Stimulated activated CD8-positive, alpha-beta memory T cell treated with anti-CD3 and anti-CD28 coated beads, Interleukin-4, amount 100 ng/mL, for 1 hour (primary cell): ENCODE measurements around the gene KCNJ9.

Source experiments
- DNase-seq, 2 donors: peaks; one replicate each; pipeline ENCODE4 v3.0.0-alpha.2; 2020; ENCODE audit warnings: low read depth in 2 of 2, low spot score in 1 of 2

The KCNJ9 gene

GRCh38 chr1:160087118-160087662 is 5.9 kb downstream of the KCNJ9 start:
- DNase-seq: no peak

GRCh38 chr1:160089883-160090282 is 8.5 kb downstream of the KCNJ9 start:
- DNase-seq: no peak

- no peak for DNase-seq
These were observed 9.4 kb downstream of the KCNJ9 start for GRCh38 chr1:160090760-160091159.

GRCh38 chr1:160091666-160092223 is 10.4 kb downstream of the KCNJ9 start:
- DNase-seq: no peak

- DNase-seq: no peak
These were observed 11.2 kb downstream of the KCNJ9 start for GRCh38 chr1:160092366-160093068.

GRCh38 chr1:160093069-160093395 is 11.7 kb downstream of the KCNJ9 start:
- no peak for DNase-seq

GRCh38 chr1:160093624-160094290 is 12.4 kb downstream of the KCNJ9 start:
- DNase-seq: no peak

GRCh38 chr1:160094291-160094625 is 12.9 kb downstream of the KCNJ9 start:
- no peak for DNase-seq

GRCh38 chr1:160094806-160095205 is 13.5 kb downstream of the KCNJ9 start:
- no peak for DNase-seq

GRCh38 chr1:160095382-160096105 is 14.2 kb downstream of the KCNJ9 start:
- DNase-seq: no peak

- DNase-seq: no peak
These were observed 15.2 kb downstream of the KCNJ9 start for GRCh38 chr1:160096274-160097116.

GRCh38 chr1:160097151-160097910 is 16.0 kb downstream of the KCNJ9 start:
- DNase-seq: no peak

- DNase-seq: peak; percentile 90 to 93
These were observed 16.8 kb downstream of the KCNJ9 start, which contains the start of gene IGSF8 for GRCh38 chr1:160097911-160098851. TSS of gene IGSF8 (minus strand) at chr1:160098619. CDS start at chr1:160098472, 147 bp downstream.

GRCh38 chr1:160098852-160099561 is 17.7 kb downstream of the KCNJ9 start:
- DNase-seq: peak; percentile 93 to 97

- no peak for DNase-seq
These were observed 18.5 kb downstream of the KCNJ9 start for GRCh38 chr1:160099716-160100375.

GRCh38 chr1:160101037-160101716 is 19.8 kb downstream of the KCNJ9 start:
- DNase-seq: peak in 1 of 2 donors; percentile 46
